IMR-90 (cell line): ENCODE data around the gene C16orf74. TPM values are rescaled to one million over a fixed set of nuclear protein-coding genes. Genes with fewer than 3 reads are reported as not detected.

ENCODE experiments used
- ATAC-seq: fragments of 200-7000 bp; cut with Tn5 transposase; 2 replicates; pipeline ENCODE4 v1.9.1; 2020; ENCODE audit warnings: low read depth, mild to moderate bottlenecking, moderate library complexity
- BruUV-seq: library from RNA; stranded (reverse); fragments of 400-500 nt; replicated peaks from 2 replicates; lab custom pipeline; 2021; lab: Mats Ljungman, UMichigan
- CTCF ChIA-PET: fragments of 300-600 bp; formaldehyde crosslinking; extraction: SDS; loops from one replicate; lab custom pipeline; 2021; ENCODE audit warnings: antibody characterized with exemption; lab: Yijun Ruan, JAX
- POLR2A ChIA-PET: fragments of 300-600 bp; sonication (Branson Sonifier 250); formaldehyde crosslinking; loops from one replicate; lab custom pipeline; 2022; ENCODE audit warnings: antibody characterized with exemption; ENCODE audit not compliant: unreplicated experiment; lab: Charles Lee
- DNase-seq: peaks from one replicate; pipeline ENCODE4 v3.0.0; 2013
- H2AFZ ChIP-seq: replicated peaks from 2 replicates; pipeline ENCODE3; 2013; ENCODE audit warnings: low read length, mild to moderate bottlenecking; ENCODE audit not compliant: poor library complexity
- H2AK5ac ChIP-seq: 2 replicates; pipeline ENCODE4 v1.6.1; 2013; ENCODE audit warnings: low read depth, low read length, inconsistent platforms
- H2AK9ac ChIP-seq: replicated peaks from 2 replicates; pipeline ENCODE3; 2013; ENCODE audit warnings: mild to moderate bottlenecking, low read depth, low read length, moderate library complexity; ENCODE audit not compliant: poor library complexity
- H2BK120ac ChIP-seq: 2 replicates; pipeline ENCODE4 v1.6.1; 2013; ENCODE audit warnings: low read depth, low read length, inconsistent platforms
- H2BK15ac ChIP-seq: 3 replicates; pipeline ENCODE4 v1.6.1; 2013; ENCODE audit warnings: low read depth, low read length, inconsistent platforms
- H2BK20ac ChIP-seq: 2 replicates; pipeline ENCODE4 v1.6.1; 2013; ENCODE audit warnings: low read depth, mild to moderate bottlenecking, inconsistent platforms, low read length, moderate library complexity
- H2BK5ac ChIP-seq: 2 replicates; pipeline ENCODE4 v1.6.1; 2013; ENCODE audit warnings: mild to moderate bottlenecking, low read depth, low read length, inconsistent platforms; ENCODE audit not compliant: poor library complexity, severe bottlenecking
- H3K14ac ChIP-seq: replicated peaks from 2 replicates; pipeline ENCODE4 v1.6.1; 2013; ENCODE audit warnings: low read depth, low read length, inconsistent platforms
- H3K18ac ChIP-seq: 2 replicates; pipeline ENCODE4 v1.6.1; 2013; ENCODE audit warnings: low read depth, low read length, control low read depth
- H3K23ac ChIP-seq: 2 replicates; pipeline ENCODE4 v1.6.1; 2013; ENCODE audit warnings: low read depth, low read length, inconsistent platforms
- H3K27ac ChIP-seq: 2 replicates; pipeline ENCODE4 v1.5.1; 2013; ENCODE audit warnings: mild to moderate bottlenecking, control low read depth, low read length; ENCODE audit not compliant: insufficient read depth
- H3K27me3 ChIP-seq: 2 replicates; pipeline ENCODE4 v1.6.1; 2013; ENCODE audit warnings: low read length; ENCODE audit not compliant: control insufficient read depth, insufficient read depth
- H3K36me3 ChIP-seq: 2 replicates; pipeline ENCODE4 v1.6.1; 2013; ENCODE audit warnings: low read length, mixed read lengths; ENCODE audit not compliant: control insufficient read depth, insufficient read depth
- H3K4ac ChIP-seq: 2 replicates; pipeline ENCODE4 v1.6.1; 2013; ENCODE audit warnings: low read depth, low read length, inconsistent platforms
- H3K4me1 ChIP-seq: 2 replicates; pipeline ENCODE4 v1.6.1; 2013; ENCODE audit warnings: low read length, mixed read lengths; ENCODE audit not compliant: control insufficient read depth, insufficient read depth
- H3K4me2 ChIP-seq: 2 replicates; pipeline ENCODE4 v1.6.1; 2013; ENCODE audit warnings: low read depth, mild to moderate bottlenecking, control low read depth, low read length, moderate library complexity
- H3K4me3 ChIP-seq: 2 replicates; pipeline ENCODE4 v1.5.1; 2013; ENCODE audit warnings: low read depth, mild to moderate bottlenecking, control low read depth, low read length, moderate library complexity; ENCODE audit not compliant: insufficient read depth
- H3K56ac ChIP-seq: 2 replicates; pipeline ENCODE4 v1.6.1; 2013; ENCODE audit warnings: low read length, inconsistent platforms; ENCODE audit not compliant: insufficient read depth; ENCODE audit errors: extremely low read depth
- H3K79me1 ChIP-seq, 2 experiments: 2 replicates each; pipeline ENCODE4 v1.6.1; 2013; ENCODE audit warnings: low read length in 2 of 2, inconsistent platforms in 1 of 2, low read depth in 1 of 2
- H3K9ac ChIP-seq: 2 replicates; pipeline ENCODE4 v1.6.1; 2013; ENCODE audit warnings: low read depth, low read length, control low read depth
- H3K9me1 ChIP-seq: 2 replicates; pipeline ENCODE4 v1.6.1; 2013; ENCODE audit warnings: low read length, inconsistent platforms; ENCODE audit not compliant: insufficient read depth
- H3K9me3 ChIP-seq: 2 replicates; pipeline ENCODE4 v1.6.1; 2013; ENCODE audit warnings: low read length; ENCODE audit not compliant: control insufficient read depth, insufficient read depth
- H4K20me1 ChIP-seq: 2 replicates; pipeline ENCODE4 v1.6.1; 2013; ENCODE audit warnings: low read length, inconsistent platforms; ENCODE audit not compliant: insufficient read depth
- H4K5ac ChIP-seq: 2 replicates; pipeline ENCODE4 v1.6.1; 2013; ENCODE audit warnings: mild to moderate bottlenecking, low read depth, low read length, control low read depth
- H4K8ac ChIP-seq, 2 experiments: 2 replicates each; pipeline ENCODE4 v1.6.1; 2013; ENCODE audit warnings: low read depth in 2 of 2, low read length in 2 of 2, control low read depth in 1 of 2, inconsistent platforms in 1 of 2
- H4K91ac ChIP-seq: 2 replicates; pipeline ENCODE4 v1.6.1; 2013; ENCODE audit warnings: low read depth, low read length, inconsistent platforms; ENCODE audit not compliant: insufficient read depth
- BHLHE40 ChIP-seq: fragments of 150-350 bp; IDR thresholded peaks from 2 replicates; pipeline ENCODE4 v1.6.1; 2016; ENCODE audit warnings: mild to moderate bottlenecking, low read depth, low read length
- CEBPB ChIP-seq: IDR thresholded peaks from 2 replicates; pipeline ENCODE4 v1.6.1; 2012; ENCODE audit warnings: low read depth, low read length, improper control_type of control experiment
- CHD1 ChIP-seq: IDR thresholded peaks from 2 replicates; pipeline ENCODE4 v1.6.1; 2012; ENCODE audit warnings: low read depth, low read length, improper control_type of control experiment
- FOS ChIP-seq: fragments of 150-350 bp; IDR thresholded peaks from 2 replicates; pipeline ENCODE4 v1.6.1; 2016; ENCODE audit warnings: low read depth, low read length
- MAFK ChIP-seq: IDR thresholded peaks from 2 replicates; pipeline ENCODE4 v1.6.1; 2012; ENCODE audit warnings: low read depth, low read length, improper control_type of control experiment
- MAZ ChIP-seq: IDR thresholded peaks from 2 replicates; pipeline ENCODE4 v1.6.1; 2012; ENCODE audit warnings: low read depth, mild to moderate bottlenecking, low read length, improper control_type of control experiment, moderate library complexity, borderline replicate concordance
- MXI1 ChIP-seq: IDR thresholded peaks from 2 replicates; pipeline ENCODE4 v1.6.1; 2012; ENCODE audit warnings: low read depth, mild to moderate bottlenecking, low read length, moderate library complexity, borderline replicate concordance
- NFE2L2 ChIP-seq: fragments of 150-350 bp; IDR thresholded peaks from 2 replicates; pipeline ENCODE4 v1.6.1; 2016; ENCODE audit warnings: low read depth, mild to moderate bottlenecking, low read length
- POLR2A ChIP-seq: IDR thresholded peaks from 2 replicates; pipeline ENCODE4 v1.6.1; 2012; ENCODE audit warnings: mild to moderate bottlenecking, low read depth, low read length
- RAD21 ChIP-seq: IDR thresholded peaks from 2 replicates; pipeline ENCODE4 v1.6.1; 2012; ENCODE audit warnings: low read length, improper control_type of control experiment
- RCOR1 ChIP-seq: IDR thresholded peaks from 2 replicates; pipeline ENCODE4 v1.6.1; 2012; ENCODE audit warnings: mild to moderate bottlenecking, low read length, improper control_type of control experiment; ENCODE audit not compliant: insufficient replicate concordance
- RFX5 ChIP-seq: IDR thresholded peaks from 2 replicates; pipeline ENCODE4 v1.8.0; 2012; ENCODE audit warnings: low read depth, mild to moderate bottlenecking, low read length, moderate library complexity
- SMC3 ChIP-seq: fragments of 150-350 bp; IDR thresholded peaks from 2 replicates; pipeline ENCODE4 v1.6.1; 2016; ENCODE audit warnings: low read depth, mild to moderate bottlenecking, antibody characterized with exemption, low read length, moderate library complexity
- WGBS, 2 experiments: methylation state at CpG; one replicate each; pipeline versions ENCODE4 v1.1.5 to v1.1.7; 2013; ENCODE audit warnings: missing lambda C conversion rate in 2 of 2; ENCODE audit not compliant: insufficient read length in 1 of 2; ENCODE audit errors: extremely low coverage in 2 of 2; 5-methylcytosine and 5-hydroxymethylcytosine counted together
- dilution Hi-C: fragments of 300-500 bp; cut with HindIII; formaldehyde crosslinking; loops from one replicate; pipeline ENCODE4 v1.14.3; 2018; ENCODE audit warnings: low sequenced_read_pairs; ENCODE audit not compliant: unreplicated experiment
- in situ Hi-C: fragments of 300-500 bp; cut with MboI; formaldehyde crosslinking; loops from 3 replicates; pipeline ENCODE4 v1.14.3; 2019; ENCODE audit warnings: low sequenced_read_pairs, inconsistent platforms, mixed read lengths
- intact Hi-C: fragments of 100-400 bp; cut with micrococcal nuclease; formaldehyde crosslinking; loops from 2 replicates; pipeline ENCODE4 v1.10.0; 2022
- polyA plus RNA-seq, 3 experiments: library from polyadenylated mRNA; depleted of rRNA; stranded (reverse); fragments of >200 nt; gene quantifications; 2 replicates each; pipeline ENCODE4 v1.2.3, GENCODE V29; 2012; ENCODE audit warnings: low replicate concordance in 1 of 3
- total RNA-seq: library from RNA; depleted of rRNA; stranded (reverse); fragments of >200 nt; gene quantifications from 2 replicates; pipeline ENCODE4 v1.2.3, GENCODE V29; 2012
- TF ChIP-seq, protein P1 (sequence below): fragments of 150-350 bp; IDR thresholded peaks from 2 replicates; pipeline ENCODE4 v1.6.1; 2017; ENCODE audit warnings: mild to moderate bottlenecking, antibody characterized with exemption, low read length, low read depth
- TF ChIP-seq, protein P2 (sequence below): conservative IDR thresholded peaks from 2 replicates; pipeline ENCODE4 v1.5.1; 2012; ENCODE audit warnings: mild to moderate bottlenecking, low read depth, low read length, improper control_type of control experiment
- TF ChIP-seq, protein P3 (sequence below): fragments of 150-350 bp; IDR thresholded peaks from 2 replicates; pipeline ENCODE4 v1.6.1; 2016; ENCODE audit warnings: low read depth, mild to moderate bottlenecking, low read length, moderate library complexity, borderline replicate concordance

The C16orf74 gene
- total and polyA plus RNA-seq, 2 of the 4 experiments (the other 2 are of a cell fraction): 4.5 to 12.2 TPM

GRCh38 chr16:85674828-85675227, 76.1 kb downstream of the C16orf74 start:
- H2AK9ac ChIP-seq: peak overlapping the region; percentile 46

More at GRCh38 chr16:85674828-85675227, 76.1 kb downstream of the C16orf74 start:
- dilution Hi-C loops: no loop called here
- DNase-seq (no peak), ATAC-seq (no peak)
- BruUV-seq: no TSS peak
- no peaks in the 10 kb centered on the region for H3K9me1 ChIP-seq
- H3K4me3 ChIP-seq: no peak overlapping the region
- H4K91ac ChIP-seq: no peak overlapping the region
- ChIA-PET CTCF (interaction anchor here (0.7 to 1.1 kb wide), 2 partner anchors 14 to 208 kb away, joined by 3 read pairs; no protein-coding TSS in a partner anchor), POLR2A (no interaction called here)
- intact Hi-C loops: loop anchor here (2.0 to 5.0 kb wide), 3 partner anchors 44 to 342 kb away; partner anchors contain the start of genes COX4I1 and EMC8
- no peaks in the 10 kb centered on the region for H3K27me3 ChIP-seq
- no peak overlapping the region for H2AFZ ChIP-seq
- no peak overlapping the region for H3K14ac ChIP-seq
- peaks cover 38% of the 10 kb centered on the region for H3K36me3 ChIP-seq
- no peak overlapping the region for H4K5ac ChIP-seq
- no CpG with 5 or more reads among the region's 6 CpGs for WGBS, 2 experiments
- TF ChIP-seq CEBPB: no peak
- no peak for TF ChIP-seq CHD1
- TF ChIP-seq RCOR1: no peak
- TF ChIP-seq, protein P1, sequence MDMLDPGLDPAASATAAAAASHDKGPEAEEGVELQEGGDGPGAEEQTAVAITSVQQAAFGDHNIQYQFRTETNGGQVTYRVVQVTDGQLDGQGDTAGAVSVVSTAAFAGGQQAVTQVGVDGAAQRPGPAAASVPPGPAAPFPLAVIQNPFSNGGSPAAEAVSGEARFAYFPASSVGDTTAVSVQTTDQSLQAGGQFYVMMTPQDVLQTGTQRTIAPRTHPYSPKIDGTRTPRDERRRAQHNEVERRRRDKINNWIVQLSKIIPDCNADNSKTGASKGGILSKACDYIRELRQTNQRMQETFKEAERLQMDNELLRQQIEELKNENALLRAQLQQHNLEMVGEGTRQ: no peak
- no peak for TF ChIP-seq SMC3
- no peak for TF ChIP-seq POLR2A
- TF ChIP-seq, protein P2, sequence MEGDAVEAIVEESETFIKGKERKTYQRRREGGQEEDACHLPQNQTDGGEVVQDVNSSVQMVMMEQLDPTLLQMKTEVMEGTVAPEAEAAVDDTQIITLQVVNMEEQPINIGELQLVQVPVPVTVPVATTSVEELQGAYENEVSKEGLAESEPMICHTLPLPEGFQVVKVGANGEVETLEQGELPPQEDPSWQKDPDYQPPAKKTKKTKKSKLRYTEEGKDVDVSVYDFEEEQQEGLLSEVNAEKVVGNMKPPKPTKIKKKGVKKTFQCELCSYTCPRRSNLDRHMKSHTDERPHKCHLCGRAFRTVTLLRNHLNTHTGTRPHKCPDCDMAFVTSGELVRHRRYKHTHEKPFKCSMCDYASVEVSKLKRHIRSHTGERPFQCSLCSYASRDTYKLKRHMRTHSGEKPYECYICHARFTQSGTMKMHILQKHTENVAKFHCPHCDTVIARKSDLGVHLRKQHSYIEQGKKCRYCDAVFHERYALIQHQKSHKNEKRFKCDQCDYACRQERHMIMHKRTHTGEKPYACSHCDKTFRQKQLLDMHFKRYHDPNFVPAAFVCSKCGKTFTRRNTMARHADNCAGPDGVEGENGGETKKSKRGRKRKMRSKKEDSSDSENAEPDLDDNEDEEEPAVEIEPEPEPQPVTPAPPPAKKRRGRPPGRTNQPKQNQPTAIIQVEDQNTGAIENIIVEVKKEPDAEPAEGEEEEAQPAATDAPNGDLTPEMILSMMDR: no peak
- no peak for TF ChIP-seq MXI1
- no peak for TF ChIP-seq RFX5
- TF ChIP-seq FOS: no peak
- no peak for TF ChIP-seq MAFK
- TF ChIP-seq, protein P3, sequence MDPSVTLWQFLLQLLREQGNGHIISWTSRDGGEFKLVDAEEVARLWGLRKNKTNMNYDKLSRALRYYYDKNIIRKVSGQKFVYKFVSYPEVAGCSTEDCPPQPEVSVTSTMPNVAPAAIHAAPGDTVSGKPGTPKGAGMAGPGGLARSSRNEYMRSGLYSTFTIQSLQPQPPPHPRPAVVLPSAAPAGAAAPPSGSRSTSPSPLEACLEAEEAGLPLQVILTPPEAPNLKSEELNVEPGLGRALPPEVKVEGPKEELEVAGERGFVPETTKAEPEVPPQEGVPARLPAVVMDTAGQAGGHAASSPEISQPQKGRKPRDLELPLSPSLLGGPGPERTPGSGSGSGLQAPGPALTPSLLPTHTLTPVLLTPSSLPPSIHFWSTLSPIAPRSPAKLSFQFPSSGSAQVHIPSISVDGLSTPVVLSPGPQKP: no peak
- TF ChIP-seq BHLHE40: no peak
- TF ChIP-seq RAD21: no peak
- no peak for TF ChIP-seq NFE2L2
- no peak for TF ChIP-seq MAZ
- H2AK5ac ChIP-seq: no peak overlapping the region
- no peak overlapping the region for H3K4me2 ChIP-seq
- no peak overlapping the region for H3K23ac ChIP-seq
- no peak overlapping the region for H3K56ac ChIP-seq
- H3K27ac ChIP-seq: no peak overlapping the region
- in situ Hi-C loops: no loop called here
- H4K20me1 ChIP-seq: peaks cover 13% of the 10 kb centered on the region
- H2BK5ac ChIP-seq: no peak overlapping the region
- no peak overlapping the region for H3K18ac ChIP-seq
- peaks cover 11% of the 10 kb centered on the region for H3K4me1 ChIP-seq
- H4K8ac ChIP-seq: no peak overlapping the region
- no peak overlapping the region for H2BK120ac ChIP-seq
- H3K79me1 ChIP-seq: peaks cover 6 to 14% of the 10 kb centered on the region in 2 experiments; a peak in 3 of 4 replicates
- no peak overlapping the region for H3K4ac ChIP-seq
- H3K9ac ChIP-seq: no peak overlapping the region
- H2BK15ac ChIP-seq: no peak overlapping the region
- H2BK20ac ChIP-seq: no peak overlapping the region
- H3K9me3 ChIP-seq: no peaks in the 10 kb centered on the region
